ENCODE measurements around the gene RABGAP1L.
"Not testable (repeated sequence)": the region's sequence is repeated elsewhere in the genome, so short reads cannot be mapped to it uniquely, and the experiment has no call there.

GRCh38 chr1:174256386-174256785 is 97.1 kb downstream of the RABGAP1L start:
- not testable (repeated sequence) for TF ChIP-seq ZNF274 (IDR thresholded peaks at IDR 0.05; ENCODE audit: low read length); ZNF274 (tag by site-specific recombination; IDR thresholded peaks at IDR 0.05; ENCODE audit: borderline replicate concordance); ZNF530 (tag by site-specific recombination; IDR thresholded peaks at IDR 0.05; ENCODE audit: low read depth); ZNF768 (tag by site-specific recombination; IDR thresholded peaks at IDR 0.05); ZNF776 (tag by site-specific recombination; IDR thresholded peaks at IDR 0.05; ENCODE audit: borderline replicate concordance); ZNF623 (tag by site-specific recombination; IDR thresholded peaks at IDR 0.05); ZNF311 (tag by site-specific recombination; IDR thresholded peaks at IDR 0.05; ENCODE audit: borderline replicate concordance); ZNF521 (tag by site-specific recombination; IDR thresholded peaks at IDR 0.05); ZNF121 (tag by site-specific recombination; IDR thresholded peaks at IDR 0.05); ZNF24 (tag by site-specific recombination; IDR thresholded peaks at IDR 0.05); ZNF423 (tag by site-specific recombination; IDR thresholded peaks at IDR 0.05); ZNF701 (tag by site-specific recombination; IDR thresholded peaks at IDR 0.05)
- TF ChIP-seq, protein P1, sequence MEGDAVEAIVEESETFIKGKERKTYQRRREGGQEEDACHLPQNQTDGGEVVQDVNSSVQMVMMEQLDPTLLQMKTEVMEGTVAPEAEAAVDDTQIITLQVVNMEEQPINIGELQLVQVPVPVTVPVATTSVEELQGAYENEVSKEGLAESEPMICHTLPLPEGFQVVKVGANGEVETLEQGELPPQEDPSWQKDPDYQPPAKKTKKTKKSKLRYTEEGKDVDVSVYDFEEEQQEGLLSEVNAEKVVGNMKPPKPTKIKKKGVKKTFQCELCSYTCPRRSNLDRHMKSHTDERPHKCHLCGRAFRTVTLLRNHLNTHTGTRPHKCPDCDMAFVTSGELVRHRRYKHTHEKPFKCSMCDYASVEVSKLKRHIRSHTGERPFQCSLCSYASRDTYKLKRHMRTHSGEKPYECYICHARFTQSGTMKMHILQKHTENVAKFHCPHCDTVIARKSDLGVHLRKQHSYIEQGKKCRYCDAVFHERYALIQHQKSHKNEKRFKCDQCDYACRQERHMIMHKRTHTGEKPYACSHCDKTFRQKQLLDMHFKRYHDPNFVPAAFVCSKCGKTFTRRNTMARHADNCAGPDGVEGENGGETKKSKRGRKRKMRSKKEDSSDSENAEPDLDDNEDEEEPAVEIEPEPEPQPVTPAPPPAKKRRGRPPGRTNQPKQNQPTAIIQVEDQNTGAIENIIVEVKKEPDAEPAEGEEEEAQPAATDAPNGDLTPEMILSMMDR (tag by site-specific recombination; IDR thresholded peaks at IDR 0.05) = not testable (repeated sequence)
- TF ChIP-seq, protein P2, sequence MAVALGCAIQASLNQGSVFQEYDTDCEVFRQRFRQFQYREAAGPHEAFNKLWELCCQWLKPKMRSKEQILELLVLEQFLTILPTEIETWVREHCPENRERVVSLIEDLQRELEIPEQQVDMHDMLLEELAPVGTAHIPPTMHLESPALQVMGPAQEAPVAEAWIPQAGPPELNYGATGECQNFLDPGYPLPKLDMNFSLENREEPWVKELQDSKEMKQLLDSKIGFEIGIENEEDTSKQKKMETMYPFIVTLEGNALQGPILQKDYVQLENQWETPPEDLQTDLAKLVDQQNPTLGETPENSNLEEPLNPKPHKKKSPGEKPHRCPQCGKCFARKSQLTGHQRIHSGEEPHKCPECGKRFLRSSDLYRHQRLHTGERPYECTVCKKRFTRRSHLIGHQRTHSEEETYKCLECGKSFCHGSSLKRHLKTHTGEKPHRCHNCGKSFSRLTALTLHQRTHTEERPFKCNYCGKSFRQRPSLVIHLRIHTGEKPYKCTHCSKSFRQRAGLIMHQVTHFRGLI (tag by site-specific recombination; IDR thresholded peaks at IDR 0.05) = not testable (repeated sequence)
- TF ChIP-seq, protein P3, sequence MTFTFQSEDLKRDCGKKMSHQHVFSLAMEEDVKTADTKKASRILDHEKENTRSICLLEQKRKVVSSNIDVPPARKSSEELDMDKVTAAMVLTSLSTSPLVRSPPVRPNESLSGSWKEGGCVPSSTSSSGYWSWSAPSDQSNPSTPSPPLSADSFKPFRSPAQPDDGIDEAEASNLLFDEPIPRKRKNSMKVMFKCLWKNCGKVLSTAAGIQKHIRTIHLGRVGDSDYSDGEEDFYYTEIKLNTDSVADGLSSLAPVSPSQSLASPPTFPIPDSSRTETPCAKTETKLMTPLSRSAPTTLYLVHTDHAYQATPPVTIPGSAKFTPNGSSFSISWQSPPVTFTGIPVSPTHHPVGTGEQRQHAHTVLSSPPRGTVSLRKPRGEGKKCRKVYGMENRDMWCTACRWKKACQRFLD (tag by site-specific recombination; IDR thresholded peaks at IDR 0.05) = not testable (repeated sequence)

Data from HEK293 (cell line).